ENCODE results near the gene ZNF44. TPM values are rescaled to one million over a fixed set of nuclear protein-coding genes. Genes with fewer than 3 reads are reported as not detected.

Gene ZNF44
- total and polyA plus RNA-seq, 2 of the 13 experiments (the other 11 are each of a cell fraction or from before 2014, with no cell fraction given): 6.9 to 15.7 TPM

DNA sequence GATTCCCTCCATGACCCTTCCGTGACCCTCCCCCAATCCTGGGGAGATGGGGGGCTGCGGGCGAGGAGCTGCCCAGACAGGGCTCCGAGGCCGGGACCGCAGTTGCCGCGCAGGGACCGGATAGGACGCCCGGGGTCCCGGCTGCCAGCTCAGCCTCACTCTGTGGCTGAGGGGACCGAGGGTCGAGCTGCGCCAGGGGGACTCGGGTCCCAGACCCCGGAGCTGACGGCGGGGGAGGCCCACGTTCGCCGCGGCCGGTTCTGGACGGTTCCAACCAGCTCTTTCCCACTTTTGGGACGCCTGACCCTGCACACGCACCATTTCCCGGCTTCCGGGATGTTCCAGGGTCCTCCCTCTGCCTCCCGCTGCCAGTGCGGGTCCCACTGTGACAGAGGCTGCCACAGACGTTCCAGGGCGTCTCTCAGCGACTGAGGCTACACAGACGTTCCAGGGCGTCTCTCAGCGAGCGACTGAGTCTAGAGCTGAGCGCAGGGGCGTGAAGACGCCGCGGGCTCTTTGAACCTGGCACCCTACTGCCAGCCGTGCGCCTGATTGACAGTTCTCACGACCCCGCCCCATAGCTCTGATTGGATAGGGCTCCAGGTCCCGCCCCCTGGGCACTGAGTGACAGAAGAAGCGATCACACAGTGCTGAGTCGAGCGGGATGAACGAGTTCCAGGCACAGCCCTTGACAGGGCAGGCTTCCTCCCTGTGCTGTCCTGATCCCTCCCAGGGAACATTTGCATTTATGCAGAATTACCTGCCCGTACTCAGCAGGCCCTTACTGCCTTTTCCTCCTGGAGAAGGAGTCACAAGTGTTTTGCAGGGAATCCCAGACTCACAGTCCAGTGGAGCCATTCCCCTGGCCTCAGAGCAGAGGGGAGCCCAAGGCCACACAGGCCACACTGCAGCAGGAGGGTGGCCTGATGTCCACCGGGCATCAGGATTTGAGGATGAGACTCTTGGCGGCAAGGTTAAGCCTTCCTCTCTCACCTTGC is 38.8 kb upstream of the ZNF44 start, which contains the start of gene ZNF563 (continued):
- TF ChIP-seq, protein P1, sequence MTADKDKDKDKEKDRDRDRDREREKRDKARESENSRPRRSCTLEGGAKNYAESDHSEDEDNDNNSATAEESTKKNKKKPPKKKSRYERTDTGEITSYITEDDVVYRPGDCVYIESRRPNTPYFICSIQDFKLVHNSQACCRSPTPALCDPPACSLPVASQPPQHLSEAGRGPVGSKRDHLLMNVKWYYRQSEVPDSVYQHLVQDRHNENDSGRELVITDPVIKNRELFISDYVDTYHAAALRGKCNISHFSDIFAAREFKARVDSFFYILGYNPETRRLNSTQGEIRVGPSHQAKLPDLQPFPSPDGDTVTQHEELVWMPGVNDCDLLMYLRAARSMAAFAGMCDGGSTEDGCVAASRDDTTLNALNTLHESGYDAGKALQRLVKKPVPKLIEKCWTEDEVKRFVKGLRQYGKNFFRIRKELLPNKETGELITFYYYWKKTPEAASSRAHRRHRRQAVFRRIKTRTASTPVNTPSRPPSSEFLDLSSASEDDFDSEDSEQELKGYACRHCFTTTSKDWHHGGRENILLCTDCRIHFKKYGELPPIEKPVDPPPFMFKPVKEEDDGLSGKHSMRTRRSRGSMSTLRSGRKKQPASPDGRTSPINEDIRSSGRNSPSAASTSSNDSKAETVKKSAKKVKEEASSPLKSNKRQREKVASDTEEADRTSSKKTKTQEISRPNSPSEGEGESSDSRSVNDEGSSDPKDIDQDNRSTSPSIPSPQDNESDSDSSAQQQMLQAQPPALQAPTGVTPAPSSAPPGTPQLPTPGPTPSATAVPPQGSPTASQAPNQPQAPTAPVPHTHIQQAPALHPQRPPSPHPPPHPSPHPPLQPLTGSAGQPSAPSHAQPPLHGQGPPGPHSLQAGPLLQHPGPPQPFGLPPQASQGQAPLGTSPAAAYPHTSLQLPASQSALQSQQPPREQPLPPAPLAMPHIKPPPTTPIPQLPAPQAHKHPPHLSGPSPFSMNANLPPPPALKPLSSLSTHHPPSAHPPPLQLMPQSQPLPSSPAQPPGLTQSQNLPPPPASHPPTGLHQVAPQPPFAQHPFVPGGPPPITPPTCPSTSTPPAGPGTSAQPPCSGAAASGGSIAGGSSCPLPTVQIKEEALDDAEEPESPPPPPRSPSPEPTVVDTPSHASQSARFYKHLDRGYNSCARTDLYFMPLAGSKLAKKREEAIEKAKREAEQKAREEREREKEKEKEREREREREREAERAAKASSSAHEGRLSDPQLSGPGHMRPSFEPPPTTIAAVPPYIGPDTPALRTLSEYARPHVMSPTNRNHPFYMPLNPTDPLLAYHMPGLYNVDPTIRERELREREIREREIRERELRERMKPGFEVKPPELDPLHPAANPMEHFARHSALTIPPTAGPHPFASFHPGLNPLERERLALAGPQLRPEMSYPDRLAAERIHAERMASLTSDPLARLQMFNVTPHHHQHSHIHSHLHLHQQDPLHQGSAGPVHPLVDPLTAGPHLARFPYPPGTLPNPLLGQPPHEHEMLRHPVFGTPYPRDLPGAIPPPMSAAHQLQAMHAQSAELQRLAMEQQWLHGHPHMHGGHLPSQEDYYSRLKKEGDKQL (CRISPR knock-in tag; IDR thresholded peaks at IDR 0.05; ENCODE audit: low read depth): no peak
- TF ChIP-seq ZNF7 (CRISPR knock-in tag; IDR thresholded peaks at IDR 0.05): no peak
- peak; percentile 62 for TF ChIP-seq ZBTB38 (CRISPR knock-in tag; IDR thresholded peaks at IDR 0.05)
- no peak for TF ChIP-seq JUNB (CRISPR knock-in tag; IDR thresholded peaks at IDR 0.05; ENCODE audit: borderline replicate concordance)
- no peak for TF ChIP-seq ZNF768 (CRISPR knock-in tag; IDR thresholded peaks at IDR 0.05)
- TF ChIP-seq, protein P2, sequence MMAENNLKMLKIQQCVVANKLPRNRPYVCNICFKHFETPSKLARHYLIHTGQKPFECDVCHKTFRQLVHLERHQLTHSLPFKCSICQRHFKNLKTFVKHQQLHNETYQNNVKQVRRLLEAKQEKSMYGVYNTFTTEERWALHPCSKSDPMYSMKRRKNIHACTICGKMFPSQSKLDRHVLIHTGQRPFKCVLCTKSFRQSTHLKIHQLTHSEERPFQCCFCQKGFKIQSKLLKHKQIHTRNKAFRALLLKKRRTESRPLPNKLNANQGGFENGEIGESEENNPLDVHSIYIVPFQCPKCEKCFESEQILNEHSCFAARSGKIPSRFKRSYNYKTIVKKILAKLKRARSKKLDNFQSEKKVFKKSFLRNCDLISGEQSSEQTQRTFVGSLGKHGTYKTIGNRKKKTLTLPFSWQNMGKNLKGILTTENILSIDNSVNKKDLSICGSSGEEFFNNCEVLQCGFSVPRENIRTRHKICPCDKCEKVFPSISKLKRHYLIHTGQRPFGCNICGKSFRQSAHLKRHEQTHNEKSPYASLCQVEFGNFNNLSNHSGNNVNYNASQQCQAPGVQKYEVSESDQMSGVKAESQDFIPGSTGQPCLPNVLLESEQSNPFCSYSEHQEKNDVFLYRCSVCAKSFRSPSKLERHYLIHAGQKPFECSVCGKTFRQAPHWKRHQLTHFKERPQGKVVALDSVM (CRISPR knock-in tag; IDR thresholded peaks at IDR 0.05): peak; percentile 57; the same call in 1 of the 2 replicates
- no peak for TF ChIP-seq ZFP36 (IDR thresholded peaks at IDR 0.05; ENCODE audit: borderline replicate concordance, low read depth, low read length, partially characterized antibody)
- no peak for TF ChIP-seq RFX3 (CRISPR knock-in tag; IDR thresholded peaks at IDR 0.05)
- peak; percentile 98 for TF ChIP-seq POLR2AphosphoS5 (IDR thresholded peaks at IDR 0.05; ENCODE audit: low read depth, low read length)
- TF ChIP-seq MTA3 (CRISPR knock-in tag; IDR thresholded peaks at IDR 0.05): no peak
- TF ChIP-seq, protein P3, sequence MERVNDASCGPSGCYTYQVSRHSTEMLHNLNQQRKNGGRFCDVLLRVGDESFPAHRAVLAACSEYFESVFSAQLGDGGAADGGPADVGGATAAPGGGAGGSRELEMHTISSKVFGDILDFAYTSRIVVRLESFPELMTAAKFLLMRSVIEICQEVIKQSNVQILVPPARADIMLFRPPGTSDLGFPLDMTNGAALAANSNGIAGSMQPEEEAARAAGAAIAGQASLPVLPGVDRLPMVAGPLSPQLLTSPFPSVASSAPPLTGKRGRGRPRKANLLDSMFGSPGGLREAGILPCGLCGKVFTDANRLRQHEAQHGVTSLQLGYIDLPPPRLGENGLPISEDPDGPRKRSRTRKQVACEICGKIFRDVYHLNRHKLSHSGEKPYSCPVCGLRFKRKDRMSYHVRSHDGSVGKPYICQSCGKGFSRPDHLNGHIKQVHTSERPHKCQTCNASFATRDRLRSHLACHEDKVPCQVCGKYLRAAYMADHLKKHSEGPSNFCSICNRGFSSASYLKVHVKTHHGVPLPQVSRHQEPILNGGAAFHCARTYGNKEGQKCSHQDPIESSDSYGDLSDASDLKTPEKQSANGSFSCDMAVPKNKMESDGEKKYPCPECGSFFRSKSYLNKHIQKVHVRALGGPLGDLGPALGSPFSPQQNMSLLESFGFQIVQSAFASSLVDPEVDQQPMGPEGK (CRISPR knock-in tag; IDR thresholded peaks at IDR 0.05): peak; percentile 31; the same call in 1 of the 2 replicates
- TF ChIP-seq ZNF207 (IDR thresholded peaks at IDR 0.05; ENCODE audit: borderline replicate concordance): no peak
- no peak for TF ChIP-seq CHD2 (IDR thresholded peaks at IDR 0.05; ENCODE audit: low read depth, low read length)
- TF ChIP-seq ZNF230 (CRISPR knock-in tag; IDR thresholded peaks at IDR 0.05): no peak; the same call in 1 of the 2 replicates
- TF ChIP-seq SRSF4 (IDR thresholded peaks at IDR 0.05; ENCODE audit: low read depth, low read length, poor library complexity, severe bottlenecking): no peak

Measured in HepG2 (cell line).